HEK293T (cell line): ENCODE measurements around the gene SNTG2.

Experiments
- SUZ12 ChIP-seq: fragments of 450-650 bp; IDR thresholded peaks from 2 replicates; pipeline ENCODE4 v1.6.1; 2016; ENCODE audit warnings: mild to moderate bottlenecking
- TARDBP ChIP-seq: fragments of 450-650 bp; IDR thresholded peaks from 2 replicates; pipeline ENCODE4 v1.6.1; 2016

GRCh38 chr2:1238598-1239138, 288.0 kb downstream of the SNTG2 start:
- no peak for TF ChIP-seq SUZ12
- TF ChIP-seq TARDBP, result no peak
